Nephron progenitor cell (in vitro differentiated cells): Measurements from ENCODE around the gene RFLNA.

Experiments used
- DNase-seq: peaks from one replicate; pipeline ENCODE4 v3.0.0; 2021
- H3K27ac Mint-ChIP-seq: 2 replicates; pipeline ENCODE4 v1.8.0; 2021; ENCODE audit warnings: mild to moderate bottlenecking, moderate library complexity, mixed read lengths
- H3K27me3 Mint-ChIP-seq: 2 replicates; pipeline ENCODE4 v1.8.0; 2021; ENCODE audit warnings: mild to moderate bottlenecking, low read depth, mixed read lengths; ENCODE audit not compliant: poor library complexity
- H3K36me3 Mint-ChIP-seq: 2 replicates; pipeline ENCODE4 v1.8.0; 2021; ENCODE audit warnings: low read depth, mixed read lengths
- H3K4me1 Mint-ChIP-seq: 2 replicates; pipeline ENCODE4 v1.8.0; 2021; ENCODE audit warnings: mixed read lengths
- H3K4me3 Mint-ChIP-seq: 2 replicates; pipeline ENCODE4 v1.8.0; 2021; ENCODE audit warnings: mild to moderate bottlenecking, moderate library complexity, mixed read lengths
- H3K9me3 Mint-ChIP-seq: 2 replicates; pipeline ENCODE4 v1.8.0; 2021; ENCODE audit warnings: mild to moderate bottlenecking, moderate library complexity, mixed read lengths
- TF ChIP-seq, protein P1 (sequence below): fragments of 200-600 bp; sonication (generic); IDR thresholded peaks from 2 replicates; pipeline ENCODE4 v1.5.0; 2021; ENCODE audit warnings: antibody characterized with exemption

Gene RFLNA

GRCh38 chr12:124310785-124311184 is 15.9 kb downstream of the RFLNA start:
- Mint-ChIP-seq H3K27ac (no peak overlapping the region), H3K4me1 (peaks cover 12% of the 10 kb centered on the region), H3K4me3 (no peak overlapping the region), H3K9me3 (no peaks in the 10 kb centered on the region), H3K36me3 (peaks cover 5% of the 10 kb centered on the region), H3K27me3 (peaks cover 21% of the 10 kb centered on the region)
- DNase-seq = no peak
- TF ChIP-seq, protein P1, sequence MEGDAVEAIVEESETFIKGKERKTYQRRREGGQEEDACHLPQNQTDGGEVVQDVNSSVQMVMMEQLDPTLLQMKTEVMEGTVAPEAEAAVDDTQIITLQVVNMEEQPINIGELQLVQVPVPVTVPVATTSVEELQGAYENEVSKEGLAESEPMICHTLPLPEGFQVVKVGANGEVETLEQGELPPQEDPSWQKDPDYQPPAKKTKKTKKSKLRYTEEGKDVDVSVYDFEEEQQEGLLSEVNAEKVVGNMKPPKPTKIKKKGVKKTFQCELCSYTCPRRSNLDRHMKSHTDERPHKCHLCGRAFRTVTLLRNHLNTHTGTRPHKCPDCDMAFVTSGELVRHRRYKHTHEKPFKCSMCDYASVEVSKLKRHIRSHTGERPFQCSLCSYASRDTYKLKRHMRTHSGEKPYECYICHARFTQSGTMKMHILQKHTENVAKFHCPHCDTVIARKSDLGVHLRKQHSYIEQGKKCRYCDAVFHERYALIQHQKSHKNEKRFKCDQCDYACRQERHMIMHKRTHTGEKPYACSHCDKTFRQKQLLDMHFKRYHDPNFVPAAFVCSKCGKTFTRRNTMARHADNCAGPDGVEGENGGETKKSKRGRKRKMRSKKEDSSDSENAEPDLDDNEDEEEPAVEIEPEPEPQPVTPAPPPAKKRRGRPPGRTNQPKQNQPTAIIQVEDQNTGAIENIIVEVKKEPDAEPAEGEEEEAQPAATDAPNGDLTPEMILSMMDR = no peak

GRCh38 chr12:124311292-124312109 is 16.6 kb downstream of the RFLNA start:
- Mint-ChIP-seq H3K4me1 (peaks cover 16% of the 10 kb centered on the region), H3K36me3 (peaks cover 5% of the 10 kb centered on the region)
- DNase-seq = no peak

DNA sequence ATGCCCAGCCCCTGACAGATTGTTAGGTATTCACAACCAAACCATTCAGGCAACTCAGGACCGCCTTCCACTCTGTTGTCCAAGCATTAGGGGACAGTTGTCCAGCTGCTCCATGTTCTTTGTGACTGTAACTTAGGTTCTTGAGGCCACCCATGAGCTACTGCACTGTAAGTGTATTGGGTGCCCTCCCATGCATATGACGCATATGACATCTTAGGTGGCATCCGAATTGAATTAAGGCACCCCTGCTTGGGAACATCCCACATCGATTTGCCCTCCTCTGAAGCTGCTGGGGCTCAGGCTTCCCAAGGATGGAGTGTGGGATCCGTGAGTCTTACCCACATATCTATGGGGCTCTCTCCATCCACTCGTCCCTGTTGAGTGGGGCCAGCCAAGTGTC is 17.7 kb downstream of the RFLNA start:
- Mint-ChIP-seq H3K27me3 (peaks cover 31% of the 10 kb centered on the region), H3K4me3 (no peak overlapping the region)

More at GRCh38 chr12:124311292-124312109, 16.6 kb downstream of the RFLNA start:
- Mint-ChIP-seq H3K27ac (no peak overlapping the region), H3K27me3 (peaks cover 22% of the 10 kb centered on the region), H3K9me3 (no peaks in the 10 kb centered on the region), H3K4me3 (no peak overlapping the region)
- TF ChIP-seq, protein P1 = no peak

GRCh38 chr12:124314207-124314606 is 19.3 kb downstream of the RFLNA start:
- H3K36me3 Mint-ChIP-seq = peaks cover 5% of the 10 kb centered on the region
- no peaks in the 10 kb centered on the region for H3K9me3 Mint-ChIP-seq
- no peak overlapping the region for H3K4me3 Mint-ChIP-seq
- DNase-seq = no peak
- H3K4me1 Mint-ChIP-seq = peaks cover 36% of the 10 kb centered on the region
- TF ChIP-seq, protein P1 = no peak
- H3K27me3 Mint-ChIP-seq = peaks cover 43% of the 10 kb centered on the region
- no peak overlapping the region for H3K27ac Mint-ChIP-seq

More for the DNA sequence above, 17.7 kb downstream of the RFLNA start:
- no peaks in the 10 kb centered on the region for H3K9me3 Mint-ChIP-seq
- peaks cover 21% of the 10 kb centered on the region for H3K4me1 Mint-ChIP-seq
- TF ChIP-seq, protein P1 = no peak
- no peak overlapping the region for H3K27ac Mint-ChIP-seq
- no peak for DNase-seq
- peaks cover 5% of the 10 kb centered on the region for H3K36me3 Mint-ChIP-seq

- Mint-ChIP-seq H3K27me3 (peaks cover 48% of the 10 kb centered on the region), H3K36me3 (peaks cover 5% of the 10 kb centered on the region), H3K4me3 (no peak overlapping the region), H3K4me1 (peaks cover 36% of the 10 kb centered on the region), H3K27ac (no peak overlapping the region), H3K9me3 (no peaks in the 10 kb centered on the region)
- DNase-seq = no peak
- TF ChIP-seq, protein P1 = no peak
Observed at GRCh38 chr12:124314766-124315165, 19.9 kb downstream of the RFLNA start.
